Endothelial cell of umbilical vein (primary cell): ENCODE measurements around the gene SAMD11. TPM values are rescaled to one million over a fixed set of nuclear protein-coding genes. Genes with fewer than 3 reads are reported as not detected.

ENCODE experiments used
- BruUV-seq: library from RNA; stranded (reverse); fragments of 400-500 nt; replicated peaks from 2 replicates; lab custom pipeline; 2021; lab: Mats Ljungman, UMichigan
- CTCF ChIA-PET: fragments of 300-600, 350-600 bp; sonication (Branson Sonifier 250); formaldehyde crosslinking; loops from one replicate; lab custom pipeline; 2021; ENCODE audit warnings: antibody characterized with exemption, inconsistent platforms; lab: Charles Lee
- POLR2A ChIA-PET: fragments of 300-600, 350-600 bp; sonication (Branson Sonifier 250); formaldehyde crosslinking; loops from one replicate; lab custom pipeline; 2021; ENCODE audit warnings: antibody characterized with exemption, inconsistent platforms; lab: Charles Lee
- DNase-seq: peaks from one replicate; pipeline ENCODE4 v3.0.0-alpha.2; 2011; ENCODE audit warnings: low read depth, low spot score
- FAIRE-seq: peaks from 2 replicates; lab custom pipeline; 2011; peaks lifted over from hg19 to GRCh38; lab: Jason Lieb, UNC
- H2AFZ ChIP-seq: 2 replicates; pipeline ENCODE4 v1.6.0; 2012; ENCODE audit warnings: low read depth, low read length, control low read depth, inconsistent platforms
- H3K27ac ChIP-seq: 2 replicates; pipeline ENCODE4 v1.5.1; 2011; ENCODE audit warnings: low read depth, mild to moderate bottlenecking, control low read depth, low read length, moderate library complexity; ENCODE audit not compliant: insufficient read depth
- H3K27me3 ChIP-seq, 2 experiments: 2 replicates each; pipeline versions ENCODE4 v1.6.0 to v1.6.1; 2011; ENCODE audit warnings: low read length in 2 of 2, mixed read lengths in 1 of 2; ENCODE audit not compliant: control insufficient read depth in 2 of 2, insufficient read depth in 2 of 2
- H3K36me3 ChIP-seq, 2 experiments: 2 replicates in 1 of 2; 3 replicates in 1 of 2; pipeline ENCODE4 v1.5.1; 2011; ENCODE audit warnings: low read length in 2 of 2, mild to moderate bottlenecking in 1 of 2, moderate library complexity in 1 of 2; ENCODE audit not compliant: control insufficient read depth in 2 of 2, insufficient read depth in 2 of 2; ENCODE audit errors: extremely low read depth in 1 of 2
- H3K4me1 ChIP-seq: 3 replicates; pipeline ENCODE4 v1.5.1; 2011; ENCODE audit warnings: mild to moderate bottlenecking, low read length; ENCODE audit not compliant: control insufficient read depth, insufficient read depth; ENCODE audit errors: extremely low read depth
- H3K4me2 ChIP-seq: 2 replicates; pipeline ENCODE4 v1.6.1; 2011; ENCODE audit warnings: low read length, control low read depth, mixed read lengths; ENCODE audit not compliant: insufficient read depth
- H3K4me3 ChIP-seq, 3 experiments: fragments of 200-600 bp in 1 of 3; sonication (generic), shearing (Covaris generic) in 1 of 3; replicated peaks in 1 of 3; 2 replicates each; pipeline ENCODE4 v1.5.1; 2011 to 2016; ENCODE audit warnings: control low read depth in 3 of 3, low read length in 3 of 3, mild to moderate bottlenecking in 2 of 3, inconsistent platforms in 1 of 3, low read depth in 1 of 3, moderate library complexity in 1 of 3; ENCODE audit not compliant: insufficient read depth in 1 of 3
- H3K79me2 ChIP-seq: 2 replicates; pipeline ENCODE4 v1.6.0; 2012; ENCODE audit warnings: low read length, inconsistent platforms; ENCODE audit not compliant: control insufficient read depth, insufficient read depth
- H3K9ac ChIP-seq: replicated peaks from 2 replicates; pipeline ENCODE3; 2011; ENCODE audit warnings: low read length, control low read depth; ENCODE audit not compliant: insufficient read depth; ENCODE audit errors: extremely low read depth
- H3K9me1 ChIP-seq: replicated peaks from 3 replicates; pipeline ENCODE4 v1.6.0; 2011; ENCODE audit warnings: mild to moderate bottlenecking, low read length; ENCODE audit not compliant: control insufficient read depth, insufficient read depth; ENCODE audit errors: extremely low read depth
- H3K9me3 ChIP-seq: replicated peaks from 2 replicates; pipeline ENCODE4 v1.5.1; 2012; ENCODE audit warnings: low read length, inconsistent platforms; ENCODE audit not compliant: control insufficient read depth, insufficient read depth
- H4K20me1 ChIP-seq: replicated peaks from 2 replicates; pipeline ENCODE3; 2011; ENCODE audit warnings: mild to moderate bottlenecking, low read length; ENCODE audit not compliant: control insufficient read depth, insufficient read depth; ENCODE audit errors: extremely low read depth
- EZH2 ChIP-seq: IDR thresholded peaks from 2 replicates; pipeline ENCODE4 v1.6.1; 2012; ENCODE audit warnings: borderline replicate concordance, low read depth, mild to moderate bottlenecking, moderate library complexity, low read length, inconsistent platforms; ENCODE audit not compliant: severe bottlenecking
- FOS ChIP-seq: IDR thresholded peaks from 2 replicates; pipeline ENCODE4 v1.6.1; 2011; ENCODE audit warnings: mild to moderate bottlenecking, low read length, moderate library complexity, borderline replicate concordance; ENCODE audit not compliant: insufficient read depth
- GATA2 ChIP-seq: IDR thresholded peaks from 2 replicates; pipeline ENCODE4 v1.7.0; 2011; ENCODE audit warnings: low read depth, mild to moderate bottlenecking, moderate library complexity, mixed read lengths, low read length; ENCODE audit not compliant: insufficient read length, insufficient read depth
- JUN ChIP-seq: IDR thresholded peaks from 2 replicates; pipeline ENCODE4 v1.6.1; 2011; ENCODE audit warnings: borderline replicate concordance, low read depth; ENCODE audit not compliant: insufficient read length, insufficient read depth
- MYC ChIP-seq: IDR thresholded peaks from one replicate; pipeline ENCODE4 v1.6.1; 2011; ENCODE audit warnings: mild to moderate bottlenecking, low read depth, low read length
- POLR2A ChIP-seq: IDR thresholded peaks from 2 replicates; pipeline ENCODE4 v1.6.1; 2012; ENCODE audit warnings: low read depth, mild to moderate bottlenecking, control low read depth, low read length
- POLR2AphosphoS5 ChIP-seq: IDR thresholded peaks from 2 replicates; pipeline ENCODE4 v1.6.1; 2012; ENCODE audit warnings: low read depth, mild to moderate bottlenecking, control low read depth, low read length, moderate library complexity; ENCODE audit not compliant: insufficient read depth
- dilution Hi-C: fragments of 300-500 bp; cut with MboI; formaldehyde crosslinking; loops from one replicate; pipeline ENCODE4 v1.15.0; 2019; ENCODE audit warnings: low sequenced_read_pairs; ENCODE audit not compliant: extremely low pct_ligation_motif_present
- intact Hi-C: fragments of 100-400 bp; cut with micrococcal nuclease; formaldehyde crosslinking; loops from one replicate; pipeline ENCODE4 v1.10.0; 2022
- polyA plus RNA-seq, 4 experiments: library from polyadenylated mRNA; depleted of rRNA in 3 of 4; stranded (reverse) in 3 of 4; unstranded in 1 of 4; fragments of >200 nt; gene quantifications; 2 replicates each; pipeline versions ENCODE4 v1.2.1 to v1.2.3, GENCODE V29; 2011 to 2012; ENCODE audit warnings: missing spikeins in 1 of 4
- total RNA-seq: library from RNA; stranded (reverse); gene quantifications from 2 replicates; pipeline ENCODE4 v1.2.3, GENCODE V29; 2021
- TF ChIP-seq, protein P1 (sequence below), 2 donors: IDR thresholded peaks; 1 replicate in 1 of 2; 2 replicates in 1 of 2; pipeline ENCODE4 v1.5.1; 2011; ENCODE audit warnings: low read length in 2 of 2, mild to moderate bottlenecking in 2 of 2, moderate library complexity in 2 of 2, control low read depth in 1 of 2, inconsistent platforms in 1 of 2, low read depth in 1 of 2; ENCODE audit not compliant: insufficient read depth in 1 of 2; ENCODE audit errors: extremely low read depth in 1 of 2
- TF ChIP-seq, protein P2 (sequence below): IDR thresholded peaks from 2 replicates; pipeline ENCODE4 v1.6.1; 2011; ENCODE audit not compliant: insufficient read depth, insufficient read length

Gene SAMD11
- total and polyA plus RNA-seq, 2 donors (not counting 3 experiments of a cell fraction or from before 2014, with no cell fraction given): not detected

DNA sequence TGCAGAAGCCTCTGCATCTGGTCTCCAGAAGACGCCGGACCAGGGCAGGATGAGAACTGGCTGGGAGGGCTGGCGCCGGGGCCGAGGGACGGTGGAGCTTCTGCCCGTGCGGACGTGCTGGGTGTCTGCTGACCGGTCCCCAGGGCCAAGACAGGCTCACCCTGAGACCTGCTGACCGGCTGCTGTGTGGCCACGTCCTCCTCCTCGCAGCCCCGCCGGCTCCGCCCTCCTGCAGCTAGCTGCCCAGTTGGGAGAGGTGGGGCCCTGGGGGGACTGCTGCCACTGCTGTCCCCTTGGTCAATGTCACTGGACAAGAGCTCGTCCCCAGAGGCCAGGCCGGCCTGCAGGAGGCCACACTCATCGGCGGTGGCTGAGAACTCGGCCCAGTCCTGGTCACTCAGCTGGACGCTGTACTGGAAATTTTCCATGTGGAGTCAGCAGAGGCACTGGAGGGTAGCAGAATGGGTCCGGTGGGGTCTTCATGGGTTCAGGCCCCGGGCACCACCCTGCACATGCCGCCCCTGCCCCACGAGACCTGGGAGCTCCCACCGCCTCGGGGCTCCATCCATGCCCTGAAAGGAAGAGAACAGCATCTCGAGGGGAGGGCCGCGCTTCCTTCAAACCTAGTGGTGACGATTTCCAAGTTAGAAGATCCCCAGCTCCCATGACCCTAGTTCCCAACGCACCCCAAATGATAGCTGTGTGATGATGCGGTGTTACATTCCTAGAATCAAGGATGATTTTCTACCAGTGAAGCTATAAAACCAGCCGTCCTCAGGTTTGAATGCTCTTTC is 57.1 kb downstream of the SAMD11 start:
- H2AFZ ChIP-seq: no peak overlapping the region
- no peaks in the 10 kb centered on the region for H3K9me3 ChIP-seq
- TF ChIP-seq EZH2 (no peak), POLR2AphosphoS5 (no peak), GATA2 (no peak), FOS (no peak), POLR2A (no peak), JUN (no peak), MYC (no peak)
- TF ChIP-seq, protein P1, sequence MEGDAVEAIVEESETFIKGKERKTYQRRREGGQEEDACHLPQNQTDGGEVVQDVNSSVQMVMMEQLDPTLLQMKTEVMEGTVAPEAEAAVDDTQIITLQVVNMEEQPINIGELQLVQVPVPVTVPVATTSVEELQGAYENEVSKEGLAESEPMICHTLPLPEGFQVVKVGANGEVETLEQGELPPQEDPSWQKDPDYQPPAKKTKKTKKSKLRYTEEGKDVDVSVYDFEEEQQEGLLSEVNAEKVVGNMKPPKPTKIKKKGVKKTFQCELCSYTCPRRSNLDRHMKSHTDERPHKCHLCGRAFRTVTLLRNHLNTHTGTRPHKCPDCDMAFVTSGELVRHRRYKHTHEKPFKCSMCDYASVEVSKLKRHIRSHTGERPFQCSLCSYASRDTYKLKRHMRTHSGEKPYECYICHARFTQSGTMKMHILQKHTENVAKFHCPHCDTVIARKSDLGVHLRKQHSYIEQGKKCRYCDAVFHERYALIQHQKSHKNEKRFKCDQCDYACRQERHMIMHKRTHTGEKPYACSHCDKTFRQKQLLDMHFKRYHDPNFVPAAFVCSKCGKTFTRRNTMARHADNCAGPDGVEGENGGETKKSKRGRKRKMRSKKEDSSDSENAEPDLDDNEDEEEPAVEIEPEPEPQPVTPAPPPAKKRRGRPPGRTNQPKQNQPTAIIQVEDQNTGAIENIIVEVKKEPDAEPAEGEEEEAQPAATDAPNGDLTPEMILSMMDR (IDR thresholded peaks at IDR 0.05; ENCODE audit: extremely low read depth in 1 of 2, insufficient read depth in 1 of 2, low read depth in 1 of 2, low read length in 2 of 2): no peak
- TF ChIP-seq, protein P2, sequence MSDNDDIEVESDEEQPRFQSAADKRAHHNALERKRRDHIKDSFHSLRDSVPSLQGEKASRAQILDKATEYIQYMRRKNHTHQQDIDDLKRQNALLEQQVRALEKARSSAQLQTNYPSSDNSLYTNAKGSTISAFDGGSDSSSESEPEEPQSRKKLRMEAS: no peak
- no TSS peak for BruUV-seq
- H4K20me1 ChIP-seq: no peaks in the 10 kb centered on the region
- ChIA-PET POLR2A (no interaction called here), CTCF (interaction anchor here (1.0 to 5.1 kb wide), 5 partner anchors 14 to 310 kb away, joined by 3 to 77 read pairs (median 4); no protein-coding TSS in a partner anchor)
- H3K27me3 ChIP-seq: peaks cover 0 to 2% of the 10 kb centered on the region in 2 experiments
- H3K4me2 ChIP-seq: no peak overlapping the region
- H3K9me1 ChIP-seq: no peaks in the 10 kb centered on the region
- dilution Hi-C loops: no loop called here
- no peak for DNase-seq
- H3K4me1 ChIP-seq: no peaks in the 10 kb centered on the region
- H3K27ac ChIP-seq: no peak overlapping the region
- no peaks in the 10 kb centered on the region for H3K79me2 ChIP-seq
- no peaks in the 10 kb centered on the region for H3K36me3 ChIP-seq
- H3K9ac ChIP-seq: no peak overlapping the region
- no peak overlapping the region for H3K4me3 ChIP-seq
- intact Hi-C loops: no loop called here
- no peak for FAIRE-seq
